HepG2 (cell line): ENCODE results near the gene IL6R. TPM values are rescaled to one million over a fixed set of nuclear protein-coding genes. Genes with fewer than 3 reads are reported as not detected.

Experiments
- AHR ChIP-seq: IDR thresholded peaks from 2 replicates; pipeline ENCODE4 v1.6.1; 2018; ENCODE audit warnings: missing genetic modification reagents, missing compliant biosample characterization
- ARNT2 ChIP-seq: sonication (generic); formaldehyde crosslinking; IDR thresholded peaks from 2 replicates; pipeline ENCODE4 v1.8.0; 2022; ENCODE audit warnings: mild to moderate bottlenecking, low read depth, missing genetic modification reagents, moderate library complexity
- CREM ChIP-seq, 2 experiments: sonication (generic) in 1 of 2; formaldehyde crosslinking in 1 of 2; IDR thresholded peaks; 2 replicates each; pipeline versions ENCODE4 v1.4.0 to v1.6.1; 2016 to 2020; ENCODE audit warnings: antibody characterized with exemption in 1 of 2, mild to moderate bottlenecking in 1 of 2, missing genetic modification reagents in 1 of 2
- DRAP1 ChIP-seq: IDR thresholded peaks from 2 replicates; pipeline ENCODE4 v1.6.1; 2016; ENCODE audit warnings: missing genetic modification reagents, missing compliant biosample characterization
- ETV6 ChIP-seq: sonication (generic); formaldehyde crosslinking; conservative IDR thresholded peaks from 2 replicates; pipeline ENCODE4 v1.4.0; 2020; ENCODE audit warnings: missing genetic modification reagents
- FOXK2 ChIP-seq: fragments of 450-650 bp; IDR thresholded peaks from 2 replicates; pipeline ENCODE4 v1.6.1; 2016
- FOXM1 ChIP-seq: sonication (generic); formaldehyde crosslinking; IDR thresholded peaks from 2 replicates; pipeline ENCODE4 v1.5.0; 2020; ENCODE audit warnings: missing genetic modification reagents
- GATAD2A ChIP-seq: IDR thresholded peaks from 2 replicates; pipeline ENCODE4 v1.6.1; 2016
- HNRNPL ChIP-seq: fragments of 200-400 bp; formaldehyde crosslinking; IDR thresholded peaks from 2 replicates; pipeline ENCODE4 v1.6.1; 2017; ENCODE audit warnings: mild to moderate bottlenecking, low read depth, low read length
- HOXA7 ChIP-seq: sonication (generic); formaldehyde crosslinking; IDR thresholded peaks from 2 replicates; pipeline ENCODE4 v1.8.1; 2022; ENCODE audit warnings: mild to moderate bottlenecking, missing genetic modification reagents, moderate library complexity
- IKZF5 ChIP-seq: IDR thresholded peaks from 2 replicates; pipeline ENCODE4 v1.6.1; 2018; ENCODE audit warnings: missing genetic modification reagents, mild to moderate bottlenecking, missing compliant biosample characterization
- KAT2B ChIP-seq: fragments of 150-350 bp; IDR thresholded peaks from 2 replicates; pipeline ENCODE4 v1.6.1; 2014; ENCODE audit warnings: low read depth, low read length, borderline replicate concordance
- KDM5A ChIP-seq: fragments of 200-600 bp; sonication (generic); IDR thresholded peaks from 2 replicates; pipeline ENCODE4 v1.7.0; 2018; ENCODE audit warnings: antibody characterized with exemption, mild to moderate bottlenecking, low read length, borderline replicate concordance
- MED13 ChIP-seq: sonication (generic); formaldehyde crosslinking; IDR thresholded peaks from 2 replicates; pipeline ENCODE4 v1.5.0; 2020; ENCODE audit warnings: missing genetic modification reagents
- NCOA2 ChIP-seq: sonication (generic); formaldehyde crosslinking; IDR thresholded peaks from 2 replicates; pipeline ENCODE4 v1.8.0; 2022; ENCODE audit warnings: inconsistent platforms
- NFRKB ChIP-seq: fragments of 450-650 bp; IDR thresholded peaks from 2 replicates; pipeline ENCODE4 v1.6.1; 2017
- ONECUT2 ChIP-seq: sonication (generic); formaldehyde crosslinking; IDR thresholded peaks from 2 replicates; pipeline ENCODE4 v1.4.0; 2020; ENCODE audit warnings: missing genetic modification reagents
- PCBP1 ChIP-seq: fragments of 200-400 bp; formaldehyde crosslinking; IDR thresholded peaks from 2 replicates; pipeline ENCODE4 v1.6.1; 2017; ENCODE audit warnings: mild to moderate bottlenecking, low read depth, low read length, borderline replicate concordance
- PPARG ChIP-seq: conservative IDR thresholded peaks from 2 replicates; pipeline ENCODE4 v1.6.1; 2016; ENCODE audit warnings: missing biosample characterization, missing genetic modification reagents
- SRY ChIP-seq: sonication (generic); formaldehyde crosslinking; IDR thresholded peaks from 2 replicates; pipeline ENCODE4 v1.8.0; 2022; ENCODE audit warnings: mild to moderate bottlenecking, missing genetic modification reagents
- THYN1 ChIP-seq: sonication (generic); formaldehyde crosslinking; IDR thresholded peaks from 2 replicates; pipeline ENCODE4 v1.8.1; 2023; ENCODE audit warnings: low read depth, mild to moderate bottlenecking, moderate library complexity, missing genetic modification reagents, borderline replicate concordance
- TRAFD1 ChIP-seq: sonication (generic); formaldehyde crosslinking; IDR thresholded peaks from 2 replicates; pipeline ENCODE4 v1.5.1; 2020; ENCODE audit warnings: missing genetic modification reagents, mild to moderate bottlenecking, borderline replicate concordance
- ZBTB33 ChIP-seq: sonication (generic); formaldehyde crosslinking; IDR thresholded peaks from 2 replicates; pipeline ENCODE4 v1.4.0; 2020; ENCODE audit warnings: missing genetic modification reagents
- ZNF180 ChIP-seq: sonication (generic); formaldehyde crosslinking; IDR thresholded peaks from 2 replicates; pipeline ENCODE4 v1.4.0; 2020; ENCODE audit warnings: low read depth, missing genetic modification reagents, borderline replicate concordance
- ZNF501 ChIP-seq: sonication (generic); formaldehyde crosslinking; IDR thresholded peaks from 2 replicates; pipeline ENCODE4 v1.5.1; 2020; ENCODE audit warnings: mild to moderate bottlenecking, moderate library complexity, missing genetic modification reagents
- ZNF550 ChIP-seq: sonication (generic); formaldehyde crosslinking; IDR thresholded peaks from 2 replicates; pipeline ENCODE4 v1.4.0; 2020; ENCODE audit warnings: mild to moderate bottlenecking, missing genetic modification reagents, borderline replicate concordance
- ZNF616 ChIP-seq: sonication (generic); formaldehyde crosslinking; IDR thresholded peaks from 2 replicates; pipeline ENCODE4 v1.5.0; 2020; ENCODE audit warnings: low read depth, mild to moderate bottlenecking, missing genetic modification reagents
- polyA plus RNA-seq, 8 experiments: library from polyadenylated mRNA; depleted of rRNA in 3 of 8; stranded (reverse) in 7 of 8; unstranded in 1 of 8; fragments of >200 nt; fragmentation: Illumina TruSeq in 4 of 8; extraction: Trizol in 4 of 8; gene quantifications; 2 replicates each; pipeline versions ENCODE4 v1.2.1 to v1.2.3, GENCODE V29; 2011 to 2016; ENCODE audit warnings: low read depth in 4 of 8, missing spikeins in 1 of 8, mixed read lengths in 1 of 8; ENCODE audit not compliant: insufficient read depth in 1 of 8
- total RNA-seq, 5 experiments: library from RNA; depleted of rRNA; stranded (reverse); fragments of >200 nt; fragmentation: Illumina TruSeq; extraction: Trizol; gene quantifications; 2 replicates each; pipeline ENCODE4 v1.2.3, GENCODE V29; 2016; ENCODE audit warnings: low read depth in 1 of 5

Gene IL6R
- total and polyA plus RNA-seq, 2 of the 13 experiments (the other 11 are each of a cell fraction or from before 2014, with no cell fraction given): 5.0 to 24.5 TPM

GRCh38 chr1:154408174-154408777 is 3.1 kb downstream of the IL6R start (continued):
- TF ChIP-seq KDM5A (no peak), ZNF501 (CRISPR knock-in tag) (peak; percentile 15; the same call in 1 of the 2 replicates), GATAD2A (CRISPR knock-in tag) (peak; percentile 86), IKZF5 (CRISPR knock-in tag) (0 out of 2 replicates have a peak, but pooled peaks have one; percentile 44), NCOA2 (CRISPR knock-in tag) (peak; percentile 60; the same call in 1 of the 2 replicates), PPARG (CRISPR knock-in tag) (0 out of 2 replicates have a peak, but pooled peaks have one; percentile 12), ONECUT2 (no peak), ETV6 (CRISPR knock-in tag) (no peak), AHR (no peak), THYN1 (CRISPR knock-in tag) (no peak), TRAFD1 (CRISPR knock-in tag) (no peak), SRY (CRISPR knock-in tag) (no peak), FOXK2 (no peak), PCBP1 (no peak), HOXA7 (no peak), ZNF180 (CRISPR knock-in tag) (no peak), ZNF616 (CRISPR knock-in tag) (no peak), CREM (IDR thresholded peaks at IDR 0.05) (peak; percentile 20; the same call in 1 of the 2 replicates), CREM (CRISPR knock-in tag; IDR thresholded peaks at IDR 0.05) (no peak), HNRNPL (no peak), DRAP1 (CRISPR knock-in tag) (no peak), NFRKB (no peak), ARNT2 (CRISPR knock-in tag) (no peak), FOXM1 (CRISPR knock-in tag) (no peak), KAT2B (no peak), ZBTB33 (CRISPR knock-in tag) (no peak), ZNF550 (CRISPR knock-in tag) (no peak), MED13 (CRISPR knock-in tag) (no peak)
